CD14-positive monocyte (primary cell): ENCODE measurements around the gene MAPK14. TPM values are rescaled to one million over a fixed set of nuclear protein-coding genes. Genes with fewer than 3 reads are reported as not detected.
A peak's percentile ranks its signal among the peaks of the same experiment; 100 is the strongest.

Experiments used
- DNase-seq, 3 donors: peaks; one replicate each; pipeline ENCODE4 v3.0.0-alpha.2; 2011 to 2022
- H2AFZ ChIP-seq: 2 replicates; pipeline ENCODE4 v1.6.0; 2012; ENCODE audit warnings: mild to moderate bottlenecking, low read depth, low read length, inconsistent platforms; ENCODE audit not compliant: insufficient read depth, poor library complexity, severe bottlenecking
- H3K27ac ChIP-seq, 2 donors: 1 replicate in 1 of 2; 2 replicates in 1 of 2; pipeline ENCODE4 v1.5.1; 2012 to 2013; ENCODE audit warnings: low read length in 2 of 2, control low read depth in 1 of 2, inconsistent platforms in 1 of 2, low read depth in 1 of 2, mild to moderate bottlenecking in 1 of 2
- H3K27me3 ChIP-seq, 2 donors: one replicate each; pipeline versions ENCODE4 v1.6.0 to v1.6.1; 2011 to 2013; ENCODE audit warnings: low read length in 2 of 2; ENCODE audit not compliant: control insufficient read depth in 2 of 2, insufficient read depth in 2 of 2
- H3K36me3 ChIP-seq, 2 donors: replicated peaks in 1 of 2; 1 replicate in 1 of 2; 2 replicates in 1 of 2; pipeline versions ENCODE4 v1.5.1 to v1.6.1; 2012 to 2013; ENCODE audit warnings: low read length in 2 of 2, control low read depth in 1 of 2, inconsistent platforms in 1 of 2, mild to moderate bottlenecking in 1 of 2; ENCODE audit not compliant: insufficient read depth in 2 of 2, control insufficient read depth in 1 of 2
- H3K4me1 ChIP-seq, 2 donors: 1 replicate in 1 of 2; 2 replicates in 1 of 2; pipeline versions ENCODE4 v1.5.1 to v1.6.1; 2012 to 2013; ENCODE audit warnings: low read length in 2 of 2, control low read depth in 1 of 2, inconsistent platforms in 1 of 2, mild to moderate bottlenecking in 1 of 2, moderate library complexity in 1 of 2; ENCODE audit not compliant: insufficient read depth in 2 of 2, control insufficient read depth in 1 of 2
- H3K4me2 ChIP-seq: replicated peaks from 2 replicates; pipeline ENCODE3; 2012; ENCODE audit warnings: low read length, moderate library complexity, mild to moderate bottlenecking; ENCODE audit not compliant: poor library complexity, severe bottlenecking; ENCODE audit errors: extremely low read depth
- H3K4me3 ChIP-seq, 3 experiments: fragments of 200-600 bp in 1 of 3; sonication (generic) in 1 of 3; replicated peaks in 1 of 3; 1 replicate in 2 of 3; 2 replicates in 1 of 3; pipeline ENCODE4 v1.5.1; 2011 to 2013; ENCODE audit warnings: low read length in 3 of 3, mild to moderate bottlenecking in 3 of 3, control low read depth in 2 of 3, low read depth in 2 of 3, inconsistent platforms in 1 of 3, moderate library complexity in 1 of 3
- H3K79me2 ChIP-seq: 2 replicates; pipeline ENCODE4 v1.6.0; 2012; ENCODE audit warnings: mild to moderate bottlenecking, control low read depth, inconsistent platforms, low read length, moderate library complexity; ENCODE audit not compliant: insufficient read depth
- H3K9ac ChIP-seq: 2 replicates; pipeline ENCODE4 v1.6.0; 2017; ENCODE audit warnings: low read length, mild to moderate bottlenecking; ENCODE audit not compliant: insufficient read depth, poor library complexity, severe bottlenecking
- H3K9me3 ChIP-seq, 2 donors: replicated peaks in 1 of 2; 1 replicate in 1 of 2; 2 replicates in 1 of 2; pipeline versions ENCODE4 v1.5.1 to v1.6.1; 2012 to 2013; ENCODE audit warnings: low read length in 2 of 2, control low read depth in 1 of 2; ENCODE audit not compliant: control insufficient read depth in 1 of 2, insufficient read depth in 1 of 2
- H4K20me1 ChIP-seq: 2 replicates; pipeline ENCODE4 v1.6.0; 2012; ENCODE audit warnings: mild to moderate bottlenecking, low read length, control low read depth, moderate library complexity; ENCODE audit not compliant: insufficient read depth
- H3K27ac Mint-ChIP-seq, 7 donors: one replicate each; pipeline ENCODE4 v1.8.0; 2020; ENCODE audit warnings: mild to moderate bottlenecking in 7 of 7, mixed read lengths in 7 of 7, moderate library complexity in 6 of 7, inconsistent platforms in 2 of 7
- H3K27me3 Mint-ChIP-seq, 3 donors: one replicate each; pipeline ENCODE4 v1.8.0; 2021 to 2022; ENCODE audit warnings: low read depth in 3 of 3, mild to moderate bottlenecking in 3 of 3, mixed read lengths in 3 of 3, moderate library complexity in 3 of 3, inconsistent platforms in 1 of 3
- H3K36me3 Mint-ChIP-seq, 2 donors: one replicate each; pipeline ENCODE4 v1.8.0; 2020; ENCODE audit warnings: mixed read lengths in 2 of 2, inconsistent platforms in 1 of 2, mild to moderate bottlenecking in 1 of 2
- H3K4me1 Mint-ChIP-seq: one replicate; pipeline ENCODE4 v1.8.0; 2020; ENCODE audit warnings: mild to moderate bottlenecking, mixed read lengths
- H3K4me3 Mint-ChIP-seq, 2 donors: one replicate each; pipeline ENCODE4 v1.8.0; 2020; ENCODE audit warnings: mild to moderate bottlenecking in 2 of 2, mixed read lengths in 2 of 2, moderate library complexity in 1 of 2
- H3K9me3 Mint-ChIP-seq, 7 donors: one replicate each; pipeline ENCODE4 v1.8.0; 2020 to 2022; ENCODE audit warnings: mixed read lengths in 7 of 7, mild to moderate bottlenecking in 6 of 7, moderate library complexity in 6 of 7, inconsistent platforms in 2 of 7
- WGBS: methylation state at CpG from one replicate; pipeline ENCODE4 v1.1.5; 2013; ENCODE audit warnings: missing lambda C conversion rate; ENCODE audit not compliant: insufficient coverage; 5-methylcytosine and 5-hydroxymethylcytosine counted together
- intact Hi-C, 2 donors: fragments of 100-400 bp; cut with micrococcal nuclease; formaldehyde crosslinking; loops; one replicate each; pipeline versions ENCODE4 v1.15.0 to v1.15.1; 2023
- polyA plus RNA-seq, 3 donors: library from polyadenylated mRNA; depleted of rRNA in 1 of 3; unstranded in 2 of 3; stranded (reverse) in 1 of 3; fragments of 300-500 nt in 2 of 3; fragments of >200 nt in 1 of 3; fragmentation: Illumina TruSeq in 2 of 3; gene quantifications; 1 replicate in 2 of 3; 2 replicates in 1 of 3; pipeline ENCODE4 v1.2.3, GENCODE V29; 2012 to 2021
- TF ChIP-seq, protein P1 (sequence below): fragments of 200-600 bp; IDR thresholded peaks from one replicate; pipeline ENCODE4 v1.8.0; 2022; ENCODE audit warnings: antibody characterized with exemption, mild to moderate bottlenecking

Gene MAPK14
- polyA plus RNA-seq, 3 donors: 56.6 to 96.6 (median 83.7) TPM

GRCh38 chr6:36119209-36119608, 91.6 kb downstream of the MAPK14 start:
- H2AFZ ChIP-seq: no peak overlapping the region
- Mint-ChIP-seq H3K27ac (peak overlapping the region; percentile 98 to 100 (median 99)), H3K4me3 (no peak overlapping the region), H3K36me3 (peaks cover 36 to 46% of the 10 kb centered on the region in 2 donors), H3K4me1 (peaks cover 76% of the 10 kb centered on the region), H3K27me3 (peaks cover 0 to 1% (median 0%) of the 10 kb centered on the region in 3 donors), H3K9me3 (peaks cover 0 to under 1% (median 0%) of the 10 kb centered on the region in 7 donors)
- H3K9me3 ChIP-seq: no peaks in the 10 kb centered on the region
- WGBS: 79% methylated on average over 2 of the region's 4 CpGs
- H3K79me2 ChIP-seq: peaks cover 5% of the 10 kb centered on the region
- intact Hi-C loops: no loop called here
- H3K9ac ChIP-seq: no peak overlapping the region
- DNase-seq: no peak
- no peaks in the 10 kb centered on the region for H3K27me3 ChIP-seq
- peaks cover 74 to 82% of the 10 kb centered on the region in 2 donors for H3K4me1 ChIP-seq
- H3K4me2 ChIP-seq: no peak overlapping the region
- H3K36me3 ChIP-seq: peaks cover 4 to 30% of the 10 kb centered on the region in 2 donors
- peaks cover 39% of the 10 kb centered on the region for H4K20me1 ChIP-seq
- peak overlapping the region; percentile 94 to 97 for H3K27ac ChIP-seq
- TF ChIP-seq, protein P1, sequence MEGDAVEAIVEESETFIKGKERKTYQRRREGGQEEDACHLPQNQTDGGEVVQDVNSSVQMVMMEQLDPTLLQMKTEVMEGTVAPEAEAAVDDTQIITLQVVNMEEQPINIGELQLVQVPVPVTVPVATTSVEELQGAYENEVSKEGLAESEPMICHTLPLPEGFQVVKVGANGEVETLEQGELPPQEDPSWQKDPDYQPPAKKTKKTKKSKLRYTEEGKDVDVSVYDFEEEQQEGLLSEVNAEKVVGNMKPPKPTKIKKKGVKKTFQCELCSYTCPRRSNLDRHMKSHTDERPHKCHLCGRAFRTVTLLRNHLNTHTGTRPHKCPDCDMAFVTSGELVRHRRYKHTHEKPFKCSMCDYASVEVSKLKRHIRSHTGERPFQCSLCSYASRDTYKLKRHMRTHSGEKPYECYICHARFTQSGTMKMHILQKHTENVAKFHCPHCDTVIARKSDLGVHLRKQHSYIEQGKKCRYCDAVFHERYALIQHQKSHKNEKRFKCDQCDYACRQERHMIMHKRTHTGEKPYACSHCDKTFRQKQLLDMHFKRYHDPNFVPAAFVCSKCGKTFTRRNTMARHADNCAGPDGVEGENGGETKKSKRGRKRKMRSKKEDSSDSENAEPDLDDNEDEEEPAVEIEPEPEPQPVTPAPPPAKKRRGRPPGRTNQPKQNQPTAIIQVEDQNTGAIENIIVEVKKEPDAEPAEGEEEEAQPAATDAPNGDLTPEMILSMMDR: no peak
- H3K4me3 ChIP-seq: no peak overlapping the region

GRCh38 chr6:36120018-36120417, 92.4 kb downstream of the MAPK14 start:
- intact Hi-C loops: loop anchor here (2.0 to 10.0 kb wide), 4 partner anchors 77 to 245 kb away; partner anchors contain the start of gene BRPF3 (in 1 of the 2)

More at GRCh38 chr6:36120018-36120417, 92.4 kb downstream of the MAPK14 start:
- no peak overlapping the region for H3K4me3 Mint-ChIP-seq
- Histone ChIP-seq H3K9me3 (no peaks in the 10 kb centered on the region), H3K4me1 (peaks cover 70 to 81% of the 10 kb centered on the region in 2 donors), H3K9ac (peak overlapping the region; percentile 76), H3K27me3 (no peaks in the 10 kb centered on the region), H2AFZ (no peak overlapping the region), H3K79me2 (peaks cover 5% of the 10 kb centered on the region), H3K4me2 (peak overlapping the region; percentile 54), H3K36me3 (peaks cover 4 to 30% of the 10 kb centered on the region in 2 donors), H3K27ac (peak overlapping the region; percentile 94 to 97), H4K20me1 (peaks cover 31% of the 10 kb centered on the region), H3K4me3 (peak overlapping the region in 1 of 3 experiments; percentile 58)
- 90% methylated on average over 2 of the region's 6 CpGs for WGBS
- TF ChIP-seq, protein P1: no peak
- H3K36me3 Mint-ChIP-seq: peaks cover 36 to 46% of the 10 kb centered on the region in 2 donors
- DNase-seq: peak in 1 of 3 donors; percentile 28
- peaks cover 74% of the 10 kb centered on the region for H3K4me1 Mint-ChIP-seq
- peak overlapping the region; percentile 98 to 100 (median 99) for H3K27ac Mint-ChIP-seq
- peaks cover 0 to 5% (median 0%) of the 10 kb centered on the region in 3 donors for H3K27me3 Mint-ChIP-seq
- H3K9me3 Mint-ChIP-seq: no peaks in the 10 kb centered on the region
